ENCODE data around the gene FOXD4L3.
"Not testable (repeated sequence)": the region's sequence is repeated elsewhere in the genome, so short reads cannot be mapped to it uniquely, and the experiment has no call there.

FOXD4L3 gene

DNA sequence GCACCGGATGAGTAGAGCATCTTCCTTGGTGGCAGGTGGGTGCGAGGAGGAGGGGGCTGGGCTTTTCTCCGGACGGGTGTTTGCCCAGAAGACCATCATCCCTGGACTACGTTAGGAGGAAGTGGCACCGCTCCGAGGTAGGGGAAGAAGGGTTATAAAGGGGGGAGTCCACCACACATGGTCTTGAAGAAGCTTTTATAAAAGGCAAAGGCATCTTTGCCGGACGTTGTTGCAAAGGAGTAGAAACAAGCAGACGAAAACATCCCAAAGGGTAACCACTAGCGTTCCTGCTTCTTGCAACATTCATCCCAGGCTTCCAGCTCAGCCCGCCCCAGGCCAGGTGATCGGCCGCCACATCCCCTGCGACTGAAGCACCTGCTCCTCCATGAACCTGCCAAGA, at the start of gene FOXD4L3:
Gene FOXD4L3 (plus strand): TSS at position 301 of the 400 bp plus-strand sequence. CDS start 85 bp downstream, at position 386.
- DNase-seq: not testable (repeated sequence)

DNA sequence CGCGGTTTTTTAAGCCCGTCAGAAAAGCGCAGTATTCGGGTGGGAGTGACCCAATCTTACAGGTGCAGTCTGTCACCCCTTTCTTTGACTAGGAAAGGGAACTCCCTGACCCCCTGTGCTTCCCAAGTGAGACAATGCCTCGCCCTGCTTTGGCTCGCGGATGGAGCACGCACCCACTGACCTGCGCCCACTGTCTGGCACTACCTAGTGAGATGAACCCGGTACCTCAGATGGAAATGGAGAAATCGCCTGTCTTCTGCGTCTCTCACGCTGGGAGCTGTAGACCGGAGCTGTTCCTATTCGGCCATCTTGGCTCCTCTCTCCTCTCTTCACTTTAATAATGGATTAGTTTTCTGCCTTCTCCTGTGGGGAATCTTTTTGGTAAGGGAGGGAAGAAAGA, 21.6 kb upstream of the FOXD4L3 start:
- DNase-seq: not testable (repeated sequence)

DNA sequence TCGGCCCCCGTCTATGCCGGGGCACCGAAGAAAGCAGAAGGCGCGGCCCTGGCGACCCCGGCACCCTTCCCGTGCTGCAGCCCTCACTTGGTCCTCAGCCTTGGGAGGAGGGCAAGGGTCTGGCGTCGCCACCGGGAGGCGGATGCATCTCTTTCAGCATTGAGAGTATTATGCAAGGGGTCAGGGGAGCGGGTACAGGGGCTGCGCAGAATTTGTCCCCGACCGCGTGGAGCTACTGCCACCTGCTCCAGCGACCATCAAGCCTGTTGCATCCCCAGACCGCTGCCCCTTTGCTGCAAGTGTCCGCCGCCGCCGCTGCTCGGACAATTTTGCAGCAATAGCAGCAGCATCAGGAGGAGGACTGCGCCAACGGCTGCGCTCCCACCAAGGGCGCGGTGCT, 1.1 kb downstream of the FOXD4L3 start:
- DNase-seq: not testable (repeated sequence)

DNA sequence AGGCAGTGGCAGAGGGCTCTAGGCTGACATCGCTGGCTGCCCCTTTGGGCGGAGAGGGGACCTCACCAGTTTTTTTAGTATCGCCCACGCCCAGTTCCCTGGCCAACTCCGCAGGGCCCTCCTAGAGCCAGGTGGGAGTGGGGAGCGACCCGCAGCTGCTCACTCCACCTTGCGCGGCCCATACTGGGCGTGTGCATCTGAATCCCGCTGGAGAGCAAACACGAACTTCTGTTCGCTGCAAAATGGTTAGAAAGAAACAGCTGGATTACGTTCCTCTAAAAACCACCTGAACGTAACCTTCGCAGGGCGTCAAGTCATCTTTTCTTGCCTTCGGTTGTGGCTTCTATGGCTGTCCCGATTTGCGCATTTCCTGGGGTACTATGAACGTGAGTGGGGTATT, 1.5 kb downstream of the FOXD4L3 start:
- not testable (repeated sequence) for DNase-seq

DNA sequence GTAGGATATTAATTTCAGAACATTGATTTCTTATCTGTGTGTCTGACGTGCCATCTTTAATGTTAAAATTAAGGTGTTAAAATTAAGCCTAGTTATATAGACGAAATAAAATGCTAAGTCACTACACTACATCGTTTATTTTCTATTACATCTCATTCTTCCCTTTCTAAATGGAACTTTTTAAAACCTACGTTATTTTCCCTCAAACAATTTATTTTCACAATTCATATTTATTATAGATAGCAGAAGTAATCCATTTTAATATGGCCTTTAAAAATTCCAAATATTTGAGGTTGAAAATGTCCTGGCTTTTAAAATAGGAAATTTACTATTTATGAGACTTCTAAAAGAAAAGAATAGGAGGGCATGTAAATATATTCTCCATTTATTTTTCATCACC, 2.1 kb downstream of the FOXD4L3 start:
- DNase-seq: not testable (repeated sequence)

DNA sequence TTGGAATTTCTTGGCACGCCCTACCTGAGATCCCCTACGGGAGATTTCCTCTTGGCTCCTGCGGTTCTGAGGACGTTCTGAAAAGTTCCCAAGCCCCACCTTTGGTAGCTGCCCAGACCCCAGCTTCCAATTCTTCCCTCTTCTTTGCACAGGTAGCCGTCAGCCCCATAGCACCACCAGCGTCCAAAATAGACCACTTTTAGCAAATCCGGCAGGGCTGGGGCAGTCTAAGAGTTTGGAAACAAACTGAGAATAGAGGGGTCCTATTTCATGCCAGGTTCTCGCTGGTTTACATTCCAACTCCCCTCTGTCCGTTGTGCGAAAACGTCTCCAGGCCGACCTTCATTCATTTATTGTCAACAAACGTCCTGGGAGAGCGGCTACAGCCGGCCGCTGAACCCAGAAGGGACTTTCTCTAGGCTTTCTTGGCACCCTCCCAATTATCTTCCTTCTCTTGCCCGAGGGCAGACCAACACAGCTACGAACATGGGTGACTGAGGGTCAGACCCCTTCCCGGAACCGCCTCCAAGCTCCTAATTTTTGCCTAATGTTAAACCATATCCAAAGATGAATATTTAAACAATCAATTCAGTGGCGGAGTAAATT, 3.1 kb downstream of the FOXD4L3 start:
- not testable (repeated sequence) for DNase-seq

DNA sequence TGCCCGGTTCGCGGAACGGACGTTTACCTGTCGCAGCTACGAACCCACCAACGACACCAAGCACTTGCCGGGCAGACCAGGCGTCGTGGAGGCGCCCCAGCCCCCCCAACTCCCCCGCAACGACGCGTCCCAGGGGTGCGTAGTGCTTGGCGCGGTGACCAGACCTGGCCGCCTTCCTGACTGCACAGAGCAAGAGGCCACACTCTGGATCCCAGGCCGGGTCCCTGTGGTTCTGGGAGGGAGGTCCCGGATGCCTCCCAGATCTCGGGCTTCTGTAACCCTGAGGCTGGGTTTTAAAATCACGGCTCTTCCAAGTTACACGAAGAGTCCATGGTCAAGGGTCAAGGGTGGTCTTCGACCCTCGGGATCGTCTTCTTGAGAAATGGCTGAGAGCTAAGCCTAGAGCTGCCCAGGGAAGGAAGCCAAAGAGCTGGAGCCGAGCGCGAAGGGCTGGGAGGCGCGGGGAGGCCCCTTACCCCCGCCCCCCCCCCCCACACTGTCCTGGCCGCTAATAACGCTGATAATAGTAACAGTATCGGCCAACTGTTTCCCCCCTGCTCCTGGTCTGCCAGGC, 3.8 kb downstream of the FOXD4L3 start:
- not testable (repeated sequence) for DNase-seq

DNA sequence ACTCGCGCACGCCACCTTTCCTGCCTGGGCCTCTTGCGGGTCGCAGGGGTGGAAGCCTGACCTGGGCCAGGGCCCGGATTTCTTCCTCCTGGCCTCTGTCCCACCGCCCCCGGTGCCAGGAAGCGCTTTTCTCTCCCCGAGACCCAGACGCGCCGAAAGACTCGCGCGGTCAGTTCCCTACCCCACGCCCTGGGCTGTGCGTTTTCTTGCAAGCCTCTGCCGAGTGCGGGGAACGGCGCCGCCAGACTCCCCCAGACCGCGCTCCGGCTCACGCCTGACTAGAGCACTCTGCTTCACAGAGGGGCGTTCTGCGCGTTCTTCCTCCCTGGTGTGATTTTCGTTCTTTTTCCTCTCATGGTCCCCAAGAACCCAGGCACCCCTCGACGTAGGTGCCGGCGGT, 4.5 kb downstream of the FOXD4L3 start:
- DNase-seq: not testable (repeated sequence)

DNA sequence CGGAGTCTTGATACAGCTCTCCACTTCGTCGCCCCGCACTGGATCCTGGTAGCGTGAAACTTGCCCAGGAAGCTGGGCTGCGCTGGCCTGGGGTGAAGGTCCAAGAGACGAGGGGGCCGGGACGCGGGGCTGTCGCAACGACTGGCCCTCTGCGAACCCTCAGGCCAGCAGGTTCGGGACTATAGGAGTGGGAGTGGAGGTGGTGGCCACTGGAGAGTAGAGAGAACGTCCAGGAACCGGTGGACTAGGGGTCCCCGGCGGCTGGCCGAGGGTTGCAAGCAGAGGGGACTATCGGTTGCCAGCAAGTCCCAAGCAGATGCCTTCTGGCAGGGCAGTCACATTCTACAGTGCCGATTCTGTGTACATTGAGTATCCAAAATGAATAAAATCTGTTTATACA, 5.0 kb downstream of the FOXD4L3 start:
- not testable (repeated sequence) for DNase-seq

DNA sequence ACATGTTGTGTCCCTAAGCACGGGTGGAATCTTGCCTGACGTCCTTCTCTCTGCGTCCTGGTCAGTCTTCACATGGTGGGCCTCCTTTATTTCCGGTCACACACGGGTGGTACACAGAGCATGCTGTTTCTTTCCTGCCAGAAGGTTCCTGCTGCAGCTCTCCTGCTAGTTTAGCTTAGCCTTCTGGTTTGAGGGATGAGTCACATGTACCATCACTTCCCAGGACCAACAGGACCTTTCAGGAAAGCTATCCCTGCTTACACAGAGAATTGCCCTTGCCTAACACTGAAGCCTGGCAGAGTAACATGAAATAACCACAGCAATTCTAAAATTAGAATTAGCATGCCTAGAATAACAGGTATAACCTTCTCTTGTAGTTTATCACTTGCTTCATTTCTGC, 8.5 kb downstream of the FOXD4L3 start:
- DNase-seq: not testable (repeated sequence)

DNA sequence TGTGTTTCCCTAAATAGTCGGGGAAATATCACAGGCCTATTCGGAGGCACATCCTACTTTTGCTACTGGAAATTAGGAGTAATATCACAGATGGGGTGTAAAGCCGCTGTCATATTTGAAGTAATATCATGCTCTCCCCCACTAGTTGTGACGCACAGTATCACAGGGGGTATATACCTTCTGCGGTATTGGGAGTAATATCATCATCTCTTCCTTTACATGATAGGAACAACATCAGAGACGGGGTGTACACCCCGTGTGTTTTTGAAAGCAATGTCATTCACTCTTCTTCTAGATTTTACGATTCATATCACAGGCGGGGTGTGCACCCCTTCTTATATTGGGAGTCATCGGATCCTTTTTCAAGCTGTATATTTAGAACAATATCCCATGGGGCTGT, 15.5 kb downstream of the FOXD4L3 start:
- not testable (repeated sequence) for DNase-seq

DNA sequence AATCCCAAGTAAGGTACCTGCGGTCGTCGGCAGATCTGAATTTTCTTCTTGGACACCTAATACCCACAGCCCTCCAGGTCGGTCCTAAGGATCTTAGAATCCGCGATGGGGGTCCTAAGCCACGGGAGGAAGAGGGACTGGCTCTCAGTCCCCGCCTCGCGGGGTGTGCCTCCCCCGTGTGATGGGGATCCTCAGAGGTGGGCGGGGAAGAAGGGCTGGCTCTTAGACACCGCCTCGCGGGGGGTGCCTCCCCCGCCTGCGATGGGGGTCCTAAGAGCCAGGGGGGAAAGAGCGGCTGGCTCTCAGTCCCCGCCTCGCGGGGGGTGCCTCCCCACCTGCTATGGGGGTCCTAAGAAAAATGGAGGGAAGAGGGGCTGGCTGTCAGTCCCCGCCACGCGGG, 21.1 kb downstream of the FOXD4L3 start:
- DNase-seq: not testable (repeated sequence)

DNA sequence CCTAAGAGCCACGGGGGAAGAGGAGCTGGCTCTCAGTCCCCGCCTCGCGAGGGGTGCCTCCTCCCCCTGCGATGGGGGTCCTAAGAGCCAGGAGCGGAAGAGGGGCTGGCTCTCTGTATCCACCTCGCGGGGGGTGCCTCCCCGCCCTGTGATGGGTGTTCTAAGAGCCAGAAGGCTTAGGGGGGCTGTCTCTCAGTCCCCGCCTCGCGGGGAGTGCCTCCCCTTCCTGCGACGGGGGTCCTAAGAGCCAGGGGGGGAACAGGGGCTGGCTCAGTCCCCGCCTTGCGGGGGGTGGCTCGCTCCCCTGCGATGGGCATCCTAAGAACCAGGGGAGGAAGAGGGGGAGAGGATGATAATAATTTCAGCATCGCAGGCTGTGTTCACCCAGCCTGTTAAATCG, 21.9 kb downstream of the FOXD4L3 start:
- DNase-seq: not testable (repeated sequence)

DNA sequence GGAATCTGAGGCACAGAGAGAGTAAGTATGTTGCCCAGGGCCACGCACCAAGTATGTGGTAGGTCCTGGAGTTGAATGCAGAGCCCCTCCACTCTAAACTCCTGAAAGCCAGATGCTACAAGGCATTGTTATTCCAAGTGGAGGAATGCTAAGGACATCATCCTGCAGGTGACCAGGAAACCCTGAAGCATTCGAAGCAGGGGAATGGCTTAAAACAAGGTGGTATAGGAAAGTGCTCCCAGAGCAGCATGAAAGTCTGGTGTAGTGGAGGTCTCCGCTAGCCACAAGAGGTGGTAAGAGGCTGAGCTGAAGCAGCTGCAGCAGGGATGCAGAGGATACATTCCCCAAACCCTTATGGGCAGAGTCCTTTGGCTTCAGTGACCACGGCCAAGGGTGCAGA, 26.4 kb downstream of the FOXD4L3 start:
- DNase-seq: not testable (repeated sequence)

DNA sequence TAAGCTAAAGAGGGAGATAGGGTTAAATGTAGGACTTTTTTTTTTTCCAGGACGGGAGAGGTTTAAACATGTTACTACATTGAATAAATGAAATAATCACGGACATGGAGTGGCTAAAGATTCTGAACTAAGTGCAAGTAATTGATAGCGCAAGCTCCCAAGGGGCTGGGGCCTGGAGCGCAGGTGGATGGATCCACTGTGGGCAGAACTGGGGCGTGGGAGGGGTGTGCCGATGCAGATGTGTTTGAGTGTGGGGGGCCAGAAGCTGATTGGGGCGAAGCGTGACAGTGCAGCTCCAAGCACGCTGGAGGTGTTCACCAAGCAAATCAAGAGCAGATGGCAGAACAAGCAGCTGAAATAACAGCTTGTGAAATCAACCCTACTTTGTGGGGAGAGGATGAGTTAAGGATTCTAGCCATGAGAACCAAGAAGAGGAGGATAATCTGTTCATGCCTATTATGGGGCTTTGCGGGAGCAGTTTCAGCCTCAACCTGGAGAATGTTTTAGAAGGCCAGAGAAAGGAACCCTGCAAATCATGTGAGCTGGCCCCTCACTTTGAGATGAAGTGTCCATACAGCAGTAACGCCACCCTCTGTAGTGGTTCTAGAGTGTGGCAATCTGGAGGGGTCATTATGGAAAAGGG, 28.0 kb downstream of the FOXD4L3 start:
- not testable (repeated sequence) for DNase-seq

DNA sequence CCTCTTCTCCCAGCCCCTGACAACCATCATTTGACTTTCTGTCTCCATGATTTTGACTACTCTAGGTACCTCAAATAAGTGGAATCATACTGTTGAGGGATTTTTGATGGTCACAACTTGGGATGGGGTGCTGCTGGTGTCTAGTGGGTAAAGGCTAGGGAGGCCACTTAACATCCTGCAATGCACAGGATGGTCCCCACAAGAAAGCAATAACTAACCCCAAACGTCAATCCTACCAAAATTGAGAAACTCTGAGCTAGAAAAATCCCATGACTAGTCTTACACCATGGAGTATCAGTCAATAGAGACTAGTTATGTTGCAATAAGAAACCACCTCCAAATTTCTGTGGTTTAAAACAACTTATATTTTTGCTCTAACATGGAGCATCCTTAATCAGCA, 29.5 kb downstream of the FOXD4L3 start:
- not testable (repeated sequence) for DNase-seq

DNA sequence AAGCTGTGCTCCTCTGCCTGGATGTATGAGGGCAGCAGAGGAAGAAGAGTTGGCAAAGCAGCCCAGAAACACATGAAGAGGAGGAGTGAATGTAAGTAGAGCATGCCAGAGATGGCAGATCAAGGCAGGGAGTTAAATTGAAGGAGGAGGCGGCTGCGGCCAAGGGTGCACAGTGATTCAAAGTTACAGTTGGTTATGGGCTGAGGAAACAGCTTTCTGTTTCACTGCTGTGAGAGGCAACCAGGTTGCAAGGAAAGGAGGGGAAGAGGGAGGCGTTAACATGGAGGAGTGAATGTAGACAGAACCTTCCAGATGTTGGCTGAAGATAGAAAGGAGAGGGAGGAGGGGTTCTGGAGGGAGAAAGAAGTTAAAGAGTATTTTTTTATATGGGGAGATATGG, 33.3 kb downstream of the FOXD4L3 start:
- not testable (repeated sequence) for DNase-seq

DNA sequence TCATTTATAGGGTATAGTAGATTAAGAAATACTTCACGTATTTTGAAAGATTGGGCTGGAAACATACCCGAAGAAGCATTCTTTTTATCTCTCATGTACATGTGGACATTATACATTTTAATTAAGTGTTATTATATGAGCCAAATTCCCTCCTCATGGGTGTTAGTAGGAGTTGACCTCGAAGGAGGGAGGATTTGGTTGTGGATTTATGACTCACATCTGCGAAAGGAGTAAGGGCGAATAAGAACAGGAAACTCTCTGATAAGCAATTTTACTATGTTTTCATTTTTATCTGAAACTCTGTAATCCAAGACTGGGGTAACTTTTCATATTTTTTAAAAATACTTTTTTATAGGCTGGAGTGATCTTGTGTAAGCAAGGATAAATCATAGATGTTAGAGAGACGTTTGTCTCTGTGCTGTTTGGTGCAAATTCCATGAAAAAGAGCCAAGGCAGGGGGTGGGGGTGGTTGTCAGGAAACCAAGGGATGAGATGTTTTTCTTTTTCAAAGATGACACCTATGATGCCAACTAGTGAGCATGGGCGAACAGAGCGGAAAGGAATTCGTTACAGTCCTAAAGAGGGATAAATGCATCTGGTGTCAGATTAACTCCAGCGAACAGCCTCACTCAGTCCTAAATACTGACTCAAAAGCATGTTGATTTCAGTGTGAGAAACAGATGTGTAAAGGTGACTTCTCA, 34.1 kb downstream of the FOXD4L3 start:
- not testable (repeated sequence) for DNase-seq

DNA sequence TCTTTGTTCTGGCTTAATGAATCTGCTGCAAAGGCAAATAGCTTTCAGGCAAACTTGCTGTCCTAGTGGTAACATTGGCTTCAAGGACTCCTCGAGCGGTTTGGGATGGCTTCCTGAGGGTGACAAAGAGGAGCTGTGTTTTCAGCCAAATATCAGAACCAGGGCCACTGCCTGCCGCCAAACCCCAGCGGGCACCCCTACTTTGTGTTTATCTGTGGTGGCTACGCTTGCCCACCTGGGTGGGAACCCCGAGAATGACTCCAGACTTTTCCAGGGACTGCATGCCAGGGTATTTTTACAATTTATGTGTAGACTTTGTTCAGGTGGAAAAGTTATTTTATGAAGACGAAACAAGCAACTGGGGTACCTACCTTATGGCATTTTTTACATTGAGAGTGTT, 35.3 kb downstream of the FOXD4L3 start:
- not testable (repeated sequence) for DNase-seq

DNA sequence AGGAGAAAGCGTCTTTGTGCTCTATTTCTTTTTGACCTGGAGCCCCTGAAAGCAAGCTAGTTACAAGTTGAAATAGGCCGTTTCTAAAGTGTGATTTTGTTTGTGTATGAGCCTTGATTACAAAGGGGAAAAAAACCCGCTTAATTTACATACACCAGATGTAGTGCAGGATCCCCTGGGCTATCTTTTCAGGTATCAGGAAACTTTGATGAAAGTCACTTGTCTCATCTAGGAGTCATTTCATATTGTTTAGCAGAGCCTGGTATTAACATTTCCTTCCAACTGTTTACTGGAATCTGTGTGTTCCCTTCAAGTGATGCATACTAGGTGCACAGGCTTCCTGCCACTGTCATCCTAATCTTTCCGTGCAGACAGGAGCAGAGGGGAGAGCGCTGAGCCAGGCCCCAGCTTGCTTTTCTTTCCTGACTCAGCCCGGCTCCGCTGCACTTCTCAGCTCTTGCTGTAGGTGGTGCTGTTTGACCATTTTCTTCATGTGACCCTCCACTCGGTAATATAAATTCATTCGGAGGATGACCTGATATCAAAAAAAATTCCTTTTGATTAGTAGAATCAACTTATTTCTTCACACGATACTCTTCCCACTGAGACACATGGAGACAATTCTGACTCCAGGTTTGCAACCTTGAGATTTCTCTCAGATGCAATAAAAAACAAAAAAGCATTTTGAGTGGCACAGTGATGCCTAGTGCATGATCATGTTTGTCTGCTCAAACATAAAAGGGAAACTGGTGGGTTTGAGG, 39.8 kb downstream of the FOXD4L3 start:
- DNase-seq: not testable (repeated sequence)

DNA sequence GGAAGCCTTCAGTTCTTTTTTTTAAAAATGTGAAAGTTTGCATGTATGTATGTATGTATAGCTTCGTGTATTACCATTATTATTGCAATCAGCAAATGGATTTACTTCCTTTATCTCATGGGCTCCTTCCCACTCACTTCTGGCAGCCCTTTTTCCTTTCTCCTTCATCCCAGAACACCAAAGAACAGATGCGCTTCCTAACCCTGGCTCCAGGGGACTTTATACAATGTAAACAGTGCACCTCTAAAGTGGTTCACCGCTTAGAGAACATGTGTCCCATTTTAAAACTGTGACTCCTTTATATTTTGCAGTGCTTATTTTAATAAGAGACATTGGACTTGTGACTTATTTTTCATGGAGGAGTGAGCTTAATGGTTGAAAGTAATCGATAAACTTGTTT, 40.6 kb downstream of the FOXD4L3 start:
- not testable (repeated sequence) for DNase-seq

DNA sequence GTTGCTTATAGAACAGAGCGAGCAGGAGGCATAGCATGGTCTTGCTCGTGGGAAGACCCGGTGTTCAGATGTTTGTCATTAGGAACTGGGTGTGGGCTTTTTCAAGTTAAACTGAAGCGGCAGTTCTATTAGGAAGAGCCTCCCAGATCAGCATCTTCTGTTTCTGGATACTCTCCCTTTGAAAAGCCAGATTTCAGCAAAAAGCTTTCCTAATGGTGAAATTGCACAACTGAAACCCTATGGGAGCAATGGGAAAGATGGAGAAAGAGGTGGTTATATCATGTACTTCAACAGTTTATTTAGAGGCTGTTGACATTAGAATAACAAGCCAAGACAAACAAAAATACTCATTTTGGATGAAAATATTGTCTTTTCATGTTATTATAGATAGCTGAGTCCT, 41.3 kb downstream of the FOXD4L3 start:
- not testable (repeated sequence) for DNase-seq

DNA sequence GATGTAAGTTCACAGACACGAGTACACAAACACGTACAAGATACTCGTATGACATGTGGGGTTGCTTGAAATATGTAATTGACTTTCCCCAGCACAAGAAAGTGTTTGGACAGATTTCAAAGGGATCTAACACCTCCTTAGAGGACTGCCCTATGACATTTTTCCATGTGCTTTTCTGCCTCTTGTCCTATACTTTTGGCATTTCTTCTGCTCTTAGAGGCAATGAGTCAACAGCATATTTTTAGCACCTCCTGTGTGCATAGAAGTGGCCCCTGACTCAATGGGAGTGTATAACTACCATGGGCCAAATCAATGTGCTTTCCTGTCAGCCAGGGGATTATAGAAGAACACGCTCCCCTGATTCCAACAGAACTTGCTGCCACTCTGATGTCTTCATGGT, 49.0 kb downstream of the FOXD4L3 start:
- DNase-seq: not testable (repeated sequence)
